ENCODE measurements around the gene PELI2.
A peak's percentile ranks its signal among the peaks of the same experiment; 100 is the strongest.

PELI2 gene

GRCh38 chr14:56172571-56172971 is 54.4 kb downstream of the PELI2 start:
- no peak for DNase-seq (ENCODE audit: low read depth, low spot score)

GRCh38 chr14:56173365-56173922 is 55.2 kb downstream of the PELI2 start:
- no peak for DNase-seq (ENCODE audit: low read depth, low spot score)

DNA sequence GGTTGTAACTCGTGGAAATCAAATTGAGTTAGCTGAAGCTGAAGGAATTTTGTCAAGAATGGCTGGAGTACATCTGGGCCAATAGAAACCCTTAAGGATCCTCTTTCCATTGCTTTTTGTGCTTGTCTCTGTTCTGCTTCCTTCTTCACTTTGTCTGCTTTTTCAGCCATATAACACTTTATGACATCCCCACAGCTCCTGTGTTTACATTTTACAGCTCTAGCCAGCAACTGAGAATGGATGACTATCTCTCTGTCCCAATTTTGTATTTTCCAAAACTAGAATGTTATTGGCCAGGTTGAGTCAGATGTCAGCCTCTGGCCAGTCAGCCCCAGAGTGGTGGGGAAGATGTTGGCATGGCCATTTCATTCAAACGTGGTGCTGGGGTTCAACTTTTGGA is 57.6 kb downstream of the PELI2 start:
- DNase-seq (ENCODE audit: low read depth, low spot score): no peak

GRCh38 chr14:56176530-56176929 is 58.3 kb downstream of the PELI2 start:
- DNase-seq (ENCODE audit: low read depth, low spot score): no peak

DNA sequence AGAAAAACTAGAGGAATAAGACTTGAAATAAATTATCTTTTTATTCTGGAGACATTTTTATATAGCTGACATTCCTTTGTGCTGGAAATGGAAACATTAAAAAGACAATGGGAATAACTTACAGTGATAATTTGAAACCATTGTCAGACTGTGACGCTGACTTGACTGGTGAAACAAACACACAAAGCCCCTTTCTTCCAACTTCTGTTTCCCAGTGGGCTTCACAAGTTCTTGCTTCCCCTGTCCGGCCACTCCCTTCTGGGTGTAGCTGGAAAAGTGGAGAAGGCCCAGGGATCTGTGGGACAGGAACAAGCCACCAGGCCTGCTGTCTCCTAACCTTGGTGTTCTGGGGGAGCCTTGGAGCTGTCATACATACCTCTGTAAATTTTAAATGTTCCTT is 58.8 kb downstream of the PELI2 start:
- DNase-seq (ENCODE audit: low read depth, low spot score): no peak

GRCh38 chr14:56180754-56181542 is 62.7 kb downstream of the PELI2 start:
- DNase-seq (ENCODE audit: low read depth, low spot score): no peak

DNA sequence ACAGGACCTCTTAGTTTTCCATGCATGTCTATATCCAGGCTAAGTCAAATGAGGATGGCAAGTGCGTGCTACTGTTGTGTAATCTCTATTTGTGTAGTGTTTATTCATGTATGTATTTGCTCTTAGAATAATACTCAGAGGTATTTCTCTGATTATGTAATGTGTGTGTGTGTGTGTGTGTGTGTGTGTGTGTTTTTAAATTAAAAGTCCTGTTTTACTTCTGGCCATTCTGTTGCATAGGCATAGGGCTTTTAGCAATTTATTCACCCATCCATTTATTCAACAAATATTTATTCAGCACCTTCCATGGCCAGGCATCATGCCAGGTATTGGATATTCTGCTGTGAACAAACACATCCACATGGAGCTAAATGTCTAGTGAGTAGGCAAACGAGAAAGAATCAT is 63.5 kb downstream of the PELI2 start:
- DNase-seq (ENCODE audit: low read depth, low spot score): no peak

DNA sequence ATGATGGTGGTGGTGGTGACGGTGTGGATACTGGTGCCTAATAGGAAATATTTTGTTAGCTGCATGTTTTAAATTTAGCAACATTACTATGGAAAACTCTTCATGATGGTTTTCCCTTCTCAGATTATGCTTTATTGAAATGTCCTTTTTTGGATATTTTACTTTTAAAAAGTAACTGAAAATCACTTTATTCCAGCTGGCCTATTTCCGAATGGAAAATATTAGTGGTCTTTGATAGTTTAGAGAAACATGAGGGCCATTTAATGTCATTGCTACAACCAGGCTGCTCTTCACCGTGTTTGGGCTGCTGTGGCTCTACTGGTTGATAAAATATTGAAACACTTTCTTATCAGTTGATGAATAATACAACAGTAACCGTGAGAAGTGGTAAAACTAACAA is 64.2 kb downstream of the PELI2 start:
- no peak for DNase-seq (ENCODE audit: low read depth, low spot score)

DNA sequence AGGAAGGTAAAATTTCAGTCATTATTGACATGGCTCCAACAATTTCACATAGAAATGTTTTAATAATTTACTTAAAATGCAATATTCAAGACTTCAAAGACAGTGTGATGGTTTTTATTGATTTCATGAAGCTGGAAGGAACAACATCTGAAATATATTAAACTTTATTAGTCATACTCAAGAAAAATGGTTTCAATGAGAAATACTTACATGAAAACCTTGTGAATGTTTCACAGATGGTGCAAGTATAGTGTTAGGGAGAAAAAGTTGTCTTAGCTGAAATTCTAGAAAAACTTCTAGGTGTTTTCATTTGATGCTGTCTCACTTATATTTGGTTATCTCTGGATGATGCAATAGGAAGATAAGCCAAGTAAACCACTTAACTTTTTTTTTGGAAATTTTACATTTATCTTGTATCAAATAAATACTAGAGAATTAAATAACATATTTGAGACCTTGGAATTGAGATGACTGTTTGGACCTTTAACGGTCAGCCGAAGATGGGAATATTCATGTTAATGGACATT is 65.5 kb downstream of the PELI2 start:
- no peak for DNase-seq (ENCODE audit: low read depth, low spot score)

GRCh38 chr14:56185992-56186391 is 67.8 kb downstream of the PELI2 start:
- DNase-seq (ENCODE audit: low read depth, low spot score): no peak

GRCh38 chr14:56187736-56188135 is 69.5 kb downstream of the PELI2 start:
- no peak for DNase-seq (ENCODE audit: low read depth, low spot score)

DNA sequence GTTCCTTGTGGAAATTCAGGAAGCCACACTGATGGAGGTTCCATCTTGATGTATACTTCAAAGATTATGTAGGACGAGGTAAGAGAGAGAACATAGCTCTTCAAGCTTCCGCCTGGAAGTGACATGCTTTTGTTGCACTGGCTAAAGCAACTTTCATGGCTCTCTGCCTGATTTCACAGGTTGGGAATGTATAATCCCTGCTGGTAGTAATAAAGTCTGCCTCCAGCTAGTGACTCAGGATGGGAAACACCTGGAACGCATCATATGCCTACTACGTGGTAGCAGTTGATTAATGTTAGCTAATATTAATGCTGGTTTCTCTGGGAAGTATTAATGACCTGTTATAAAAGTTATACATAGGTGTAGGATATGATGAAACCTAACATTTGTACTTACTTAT is 71.1 kb downstream of the PELI2 start:
- DNase-seq (ENCODE audit: low read depth, low spot score): no peak

- DNase-seq (ENCODE audit: low read depth, low spot score): no peak
These were observed 75.1 kb downstream of the PELI2 start for GRCh38 chr14:56193347-56193746.

DNA sequence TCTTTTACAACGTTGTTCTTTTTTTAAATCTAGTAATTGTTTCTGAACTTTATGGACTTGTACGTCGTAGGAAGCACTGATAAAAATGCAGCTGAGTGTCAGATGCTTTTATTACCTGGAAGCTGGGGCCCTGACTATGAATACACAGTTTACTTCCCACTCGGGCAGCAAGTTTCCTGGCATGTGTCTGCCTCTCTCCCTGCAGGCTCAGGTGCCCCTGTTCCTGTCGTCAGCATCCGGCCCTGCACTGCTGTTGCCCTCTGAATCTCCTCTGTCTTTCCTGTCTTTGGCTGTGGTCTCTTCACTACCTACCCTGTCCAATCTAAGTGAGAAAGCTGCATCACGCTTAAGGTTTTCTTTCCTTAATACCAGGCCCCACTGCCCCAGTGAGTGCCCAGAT is 75.8 kb downstream of the PELI2 start:
- DNase-seq (ENCODE audit: low read depth, low spot score): no peak

GRCh38 chr14:56195223-56195622 is 77.0 kb downstream of the PELI2 start:
- no peak for DNase-seq (ENCODE audit: low read depth, low spot score)

DNA sequence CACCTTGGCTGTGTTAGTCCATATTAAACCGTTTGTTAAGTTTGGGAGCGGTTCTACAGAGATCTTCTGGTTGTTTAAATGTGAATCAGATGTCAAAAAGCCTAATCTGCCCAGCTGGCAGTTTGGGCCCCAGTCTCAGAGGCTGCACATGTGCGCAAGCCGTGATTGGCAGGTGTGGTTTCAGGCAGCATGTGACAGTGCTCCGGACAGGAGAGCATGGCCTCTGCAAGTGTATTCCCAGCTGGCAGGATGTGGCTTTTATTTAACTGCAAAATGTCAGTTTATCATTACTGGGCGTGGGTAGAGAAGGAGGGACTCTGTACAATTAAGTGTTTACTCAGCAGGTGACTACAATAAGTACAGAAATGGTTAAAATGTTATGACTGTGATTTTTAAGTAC is 77.5 kb downstream of the PELI2 start:
- no peak for DNase-seq (ENCODE audit: low read depth, low spot score)

DNA sequence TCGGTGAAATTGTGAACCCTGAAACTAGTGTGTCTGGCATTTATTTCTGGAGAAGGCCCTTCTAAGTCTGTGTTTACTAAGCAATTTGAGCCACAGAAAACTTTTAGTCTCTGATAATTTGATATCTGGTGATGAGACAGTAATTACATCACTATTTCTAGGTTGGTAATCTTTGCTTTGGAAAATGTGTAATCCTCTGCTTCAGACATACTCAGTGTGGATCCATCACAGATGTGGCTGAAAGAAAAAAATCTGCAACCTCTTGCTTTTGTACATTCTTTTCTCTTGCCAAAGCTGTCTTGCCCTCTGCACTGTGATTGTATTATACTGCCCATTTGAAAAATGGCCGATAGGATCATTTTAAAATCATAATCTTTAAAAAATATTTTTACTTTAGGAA is 78.1 kb downstream of the PELI2 start:
- DNase-seq (ENCODE audit: low read depth, low spot score): no peak

DNA sequence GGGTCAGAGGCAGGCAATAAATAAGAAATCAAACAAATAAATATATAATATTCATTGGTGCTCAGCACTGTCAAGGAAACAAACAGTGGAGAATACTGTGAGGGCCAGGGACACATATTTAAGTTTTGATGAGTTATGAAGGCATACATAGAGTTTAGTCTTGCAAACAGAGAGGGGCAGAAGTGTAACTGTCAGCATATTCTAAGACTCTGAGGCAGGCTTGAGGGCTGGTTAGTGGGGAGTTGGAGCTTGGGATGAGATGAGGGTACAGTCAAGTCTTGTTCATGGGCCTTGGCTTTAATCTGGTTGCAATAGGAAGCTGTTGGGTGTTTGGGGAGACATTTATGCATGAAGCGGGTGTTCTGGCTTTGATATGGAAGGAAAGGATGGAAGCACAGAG is 78.9 kb downstream of the PELI2 start:
- DNase-seq (ENCODE audit: low read depth, low spot score): no peak

GRCh38 chr14:56198438-56198837 is 80.2 kb downstream of the PELI2 start:
- DNase-seq (ENCODE audit: low read depth, low spot score): no peak

DNA sequence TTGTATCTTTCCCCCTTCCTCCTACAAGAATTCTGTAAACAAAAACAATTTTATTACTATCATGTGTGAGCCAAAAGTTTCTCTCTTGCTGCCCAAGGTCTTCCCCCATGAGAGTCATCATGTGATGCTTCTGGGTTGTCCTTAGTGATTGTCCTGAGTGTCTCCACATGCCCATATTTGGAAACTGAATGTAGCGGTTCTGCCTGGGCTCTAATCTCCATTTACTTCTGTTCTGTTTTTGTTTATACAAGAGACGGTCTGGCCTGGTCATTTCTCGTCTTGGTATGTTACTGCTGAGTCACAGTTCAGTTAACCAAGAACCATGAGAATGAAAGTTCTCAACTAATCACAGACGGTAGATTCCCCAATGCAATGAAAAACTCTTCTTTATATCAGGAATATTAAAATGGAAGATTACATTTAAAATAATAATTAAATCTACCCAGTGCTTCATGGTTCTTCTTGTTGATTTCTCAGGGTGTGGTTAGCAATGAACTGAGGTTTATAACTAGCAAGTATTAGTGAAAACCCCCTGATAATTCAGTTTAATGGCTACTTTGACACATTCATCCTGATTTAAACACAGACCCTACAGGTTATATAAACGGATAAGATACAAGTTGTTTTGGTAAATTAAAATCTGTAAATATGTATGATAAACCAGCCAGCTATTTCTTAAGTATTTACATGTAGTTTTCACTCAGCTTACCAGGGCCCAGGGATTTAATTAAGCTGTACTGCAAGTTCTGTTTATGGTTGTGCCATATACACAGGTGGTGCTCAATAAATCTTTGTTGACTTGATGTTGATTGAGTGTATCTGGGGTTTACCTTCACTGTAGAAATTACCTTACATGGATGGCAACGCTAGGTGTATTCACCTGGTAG is 81.1 kb downstream of the PELI2 start:
- peak; percentile 89 for DNase-seq (ENCODE audit: low read depth, low spot score)

- no peak for DNase-seq (ENCODE audit: low read depth, low spot score)
These were observed 81.9 kb downstream of the PELI2 start for GRCh38 chr14:56199982-56200577.

DNA sequence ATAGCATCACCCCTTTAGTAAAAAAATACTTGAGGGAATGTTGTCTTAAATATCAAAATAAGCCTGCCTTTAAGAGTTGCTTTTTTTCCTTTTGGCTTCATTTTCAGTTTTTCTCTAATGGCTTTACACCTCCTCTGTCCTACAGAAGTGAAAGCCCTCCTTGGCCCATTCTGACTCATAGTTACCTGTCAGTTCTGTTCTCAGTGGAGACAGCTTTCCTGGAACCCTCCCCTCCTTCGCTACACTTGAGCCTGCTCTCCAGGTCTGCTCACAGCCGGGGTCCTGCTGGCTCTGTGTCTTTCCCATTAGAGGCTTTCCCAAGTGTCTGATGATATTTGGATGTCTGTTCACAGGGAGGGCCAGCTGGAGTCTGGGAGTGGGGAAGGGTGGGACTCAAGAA is 84.0 kb downstream of the PELI2 start:
- DNase-seq (ENCODE audit: low read depth, low spot score): no peak
